WTC11 (cell line): Measurements from ENCODE around the gene C19orf67. TPM values are rescaled to one million over a fixed set of nuclear protein-coding genes. Genes with fewer than 3 reads are reported as not detected.

Source experiments
- ATAC-seq: fragments of 200-7000 bp; cut with Tn5 transposase; 2 replicates; pipeline ENCODE4 v1.10.0; 2021; ENCODE audit warnings: mild to moderate bottlenecking, moderate library complexity
- CTCF ChIA-PET: fragments of 300-600 bp; sonication (Branson Sonifier 250); formaldehyde crosslinking; loops from one replicate; lab custom pipeline; 2021; ENCODE audit warnings: antibody characterized with exemption; lab: Charles Lee
- POLR2A ChIA-PET: fragments of 350-600 bp; sonication (Branson Sonifier 250); formaldehyde crosslinking; loops from one replicate; lab custom pipeline; 2021; ENCODE audit warnings: antibody characterized with exemption; lab: Charles Lee
- DNase-seq: peaks from one replicate; pipeline ENCODE4 v3.0.0; 2021; ENCODE audit warnings: low spot score
- H3K27ac Mint-ChIP-seq: 2 replicates; pipeline ENCODE4 v1.8.0; 2021; ENCODE audit warnings: mixed read lengths
- H3K27me3 Mint-ChIP-seq: 2 replicates; pipeline ENCODE4 v1.8.0; 2021; ENCODE audit warnings: low read depth, mild to moderate bottlenecking, moderate library complexity, mixed read lengths
- H3K36me3 Mint-ChIP-seq: 2 replicates; pipeline ENCODE4 v1.8.0; 2021; ENCODE audit warnings: mixed read lengths
- H3K4me1 Mint-ChIP-seq: 2 replicates; pipeline ENCODE4 v1.8.0; 2022; ENCODE audit warnings: mixed read lengths
- H3K4me3 Mint-ChIP-seq: 2 replicates; pipeline ENCODE4 v1.8.0; 2021; ENCODE audit warnings: mild to moderate bottlenecking, moderate library complexity, mixed read lengths
- H3K9me3 Mint-ChIP-seq: 2 replicates; pipeline ENCODE4 v1.8.0; 2021; ENCODE audit warnings: mixed read lengths
- AR ChIP-seq: fragments of 250-450 bp; sonication (Bioruptor Pico); IDR thresholded peaks from 2 replicates; pipeline ENCODE4 v1.9.0; 2021; ENCODE audit warnings: mild to moderate bottlenecking
- ATF1 ChIP-seq: sonication (generic); formaldehyde crosslinking; IDR thresholded peaks from 2 replicates; pipeline ENCODE4 v1.8.1; 2023; ENCODE audit warnings: mild to moderate bottlenecking, moderate library complexity, missing genetic modification reagents
- ATF2 ChIP-seq: sonication (generic); formaldehyde crosslinking; IDR thresholded peaks from 2 replicates; pipeline ENCODE4 v1.8.1; 2022; ENCODE audit warnings: low read depth, missing genetic modification reagents, borderline replicate concordance
- CDX4 ChIP-seq: fragments of 250-450 bp; sonication (Bioruptor Pico); IDR thresholded peaks from 2 replicates; pipeline ENCODE4 v1.9.0; 2021; ENCODE audit warnings: moderate library complexity, mild to moderate bottlenecking, inconsistent platforms, borderline replicate concordance
- EMX1 ChIP-seq: fragments of 250-450 bp; sonication (Bioruptor Pico); IDR thresholded peaks from 2 replicates; pipeline ENCODE4 v1.8.0; 2021; ENCODE audit warnings: mild to moderate bottlenecking
- HMGA2 ChIP-seq: fragments of 250-450 bp; sonication (Bioruptor Pico); IDR thresholded peaks from 2 replicates; pipeline ENCODE4 v1.4.0; 2021; ENCODE audit warnings: mild to moderate bottlenecking, moderate library complexity
- JAZF1 ChIP-seq: fragments of 250-450 bp; sonication (Bioruptor Pico); IDR thresholded peaks from 2 replicates; pipeline ENCODE4 v1.9.0; 2021; ENCODE audit warnings: moderate library complexity, mild to moderate bottlenecking, inconsistent platforms
- MLX ChIP-seq: sonication (generic); formaldehyde crosslinking; IDR thresholded peaks from 2 replicates; pipeline ENCODE4 v1.8.1; 2023; ENCODE audit warnings: mild to moderate bottlenecking, missing genetic modification reagents, moderate library complexity
- MXD4 ChIP-seq: fragments of 250-450 bp; sonication (Bioruptor Pico); IDR thresholded peaks from 2 replicates; pipeline ENCODE4 v1.8.0; 2021; ENCODE audit warnings: mild to moderate bottlenecking, moderate library complexity, borderline replicate concordance
- MYBL2 ChIP-seq: sonication (generic); formaldehyde crosslinking; IDR thresholded peaks from 2 replicates; pipeline ENCODE4 v1.8.1; 2023; ENCODE audit warnings: mild to moderate bottlenecking, moderate library complexity, missing genetic modification reagents
- NR3C1 ChIP-seq: sonication (generic); formaldehyde crosslinking; conservative IDR thresholded peaks from 2 replicates; pipeline ENCODE4 v1.8.1; 2023; ENCODE audit warnings: low read depth, mild to moderate bottlenecking, missing genetic modification reagents
- OVOL2 ChIP-seq: fragments of 250-450 bp; sonication (Bioruptor Pico); IDR thresholded peaks from 2 replicates; pipeline ENCODE4 v1.9.0; 2021; ENCODE audit warnings: mild to moderate bottlenecking, borderline replicate concordance
- SMAD3 ChIP-seq: sonication (generic); formaldehyde crosslinking; IDR thresholded peaks from 2 replicates; pipeline ENCODE4 v1.8.0; 2022; ENCODE audit warnings: missing genetic modification reagents, mild to moderate bottlenecking, borderline replicate concordance
- TCF7 ChIP-seq: sonication (generic); formaldehyde crosslinking; IDR thresholded peaks from 2 replicates; pipeline ENCODE4 v1.8.0; 2022; ENCODE audit warnings: mild to moderate bottlenecking, low read depth, missing genetic modification reagents, moderate library complexity
- ZMAT4 ChIP-seq: fragments of 250-450 bp; sonication (Bioruptor Pico); IDR thresholded peaks from 2 replicates; pipeline ENCODE4 v1.9.0; 2021; ENCODE audit warnings: mild to moderate bottlenecking
- ZNF121 ChIP-seq: sonication (generic); formaldehyde crosslinking; IDR thresholded peaks from 2 replicates; pipeline ENCODE4 v1.8.0; 2023; ENCODE audit warnings: missing genetic modification reagents
- ZNF219 ChIP-seq: sonication (generic); formaldehyde crosslinking; IDR thresholded peaks from 2 replicates; pipeline ENCODE4 v1.8.0; 2023; ENCODE audit warnings: missing genetic modification reagents, mild to moderate bottlenecking, borderline replicate concordance
- ZNF263 ChIP-seq: sonication (generic); formaldehyde crosslinking; IDR thresholded peaks from 2 replicates; pipeline ENCODE4 v1.8.1; 2022; ENCODE audit warnings: low read depth, mild to moderate bottlenecking, moderate library complexity, missing genetic modification reagents
- ZNF416 ChIP-seq: fragments of 250-450 bp; sonication (Bioruptor Pico); IDR thresholded peaks from 2 replicates; pipeline ENCODE4 v1.9.0; 2021; ENCODE audit warnings: mild to moderate bottlenecking, inconsistent platforms
- total RNA-seq: library from RNA; stranded (reverse); gene quantifications from 3 replicates; pipeline ENCODE4 v1.2.3, GENCODE V29; 2021
- TF ChIP-seq, protein P1 (sequence below): sonication (generic); formaldehyde crosslinking; IDR thresholded peaks from 2 replicates; pipeline ENCODE4 v1.8.1; 2022; ENCODE audit warnings: mild to moderate bottlenecking, missing genetic modification reagents, moderate library complexity, borderline replicate concordance
- TF ChIP-seq, protein P2 (sequence below): sonication (generic); formaldehyde crosslinking; IDR thresholded peaks from 2 replicates; pipeline ENCODE4 v1.8.0; 2022; ENCODE audit warnings: mild to moderate bottlenecking, missing genetic modification reagents

C19orf67 gene
- total RNA-seq, 1 experiment from 2014 or later: 0.35 TPM

DNA sequence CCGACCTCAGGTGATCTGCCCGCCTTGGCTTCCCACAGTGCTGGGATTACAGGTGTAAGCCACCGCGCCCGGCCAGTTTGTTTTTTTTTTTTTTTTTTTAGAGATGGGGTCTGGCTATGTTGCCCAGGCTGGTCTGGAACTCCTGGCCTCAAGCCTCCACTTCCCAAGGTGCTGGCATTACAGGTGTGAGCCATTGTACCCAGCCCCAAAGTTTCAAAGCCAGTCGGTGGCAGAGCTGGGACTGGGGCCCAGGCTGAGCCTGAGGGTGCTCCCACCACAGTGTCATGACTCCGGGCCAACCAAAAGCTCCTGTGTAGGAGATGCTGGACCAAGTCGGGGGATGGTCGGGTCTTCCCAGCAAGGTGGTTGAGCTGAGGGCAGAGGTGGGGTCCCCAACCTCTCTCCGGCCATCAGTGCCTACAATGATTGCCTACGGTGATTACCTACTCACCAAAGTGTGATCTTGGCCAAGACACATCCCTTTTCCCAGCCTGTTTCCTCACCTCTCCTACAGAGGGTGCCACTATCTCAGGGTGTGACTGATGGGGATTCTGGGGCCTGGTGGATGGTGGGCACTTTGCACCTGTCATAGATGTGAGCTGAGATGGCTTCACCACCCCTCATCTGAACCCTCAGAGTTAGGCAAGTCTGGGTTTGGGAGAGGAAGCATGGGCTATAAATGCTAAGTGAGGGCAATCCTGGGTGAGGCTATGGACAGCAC lies 10.8 kb upstream of the C19orf67 start:
- H3K27me3 Mint-ChIP-seq: peaks cover 22% of the 10 kb centered on the region
- CTCF ChIA-PET: interaction anchor here (0.6 to 2.2 kb wide), 9 partner anchors 11 to 391 kb away, joined by 3 to 19 read pairs (median 5); partner anchors contain the start of genes ASF1B and PRKACA
- peak; percentile 66 for ATAC-seq
- no peak for DNase-seq
- POLR2A ChIA-PET: no interaction called here
- peaks cover 8% of the 10 kb centered on the region for H3K4me1 Mint-ChIP-seq
- peak overlapping the region; percentile 9; the same call in 1 of the 2 replicates for H3K27ac Mint-ChIP-seq
- H3K9me3 Mint-ChIP-seq: peaks cover 13% of the 10 kb centered on the region
- TF ChIP-seq, protein P1, sequence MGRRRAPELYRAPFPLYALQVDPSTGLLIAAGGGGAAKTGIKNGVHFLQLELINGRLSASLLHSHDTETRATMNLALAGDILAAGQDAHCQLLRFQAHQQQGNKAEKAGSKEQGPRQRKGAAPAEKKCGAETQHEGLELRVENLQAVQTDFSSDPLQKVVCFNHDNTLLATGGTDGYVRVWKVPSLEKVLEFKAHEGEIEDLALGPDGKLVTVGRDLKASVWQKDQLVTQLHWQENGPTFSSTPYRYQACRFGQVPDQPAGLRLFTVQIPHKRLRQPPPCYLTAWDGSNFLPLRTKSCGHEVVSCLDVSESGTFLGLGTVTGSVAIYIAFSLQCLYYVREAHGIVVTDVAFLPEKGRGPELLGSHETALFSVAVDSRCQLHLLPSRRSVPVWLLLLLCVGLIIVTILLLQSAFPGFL (CRISPR knock-in tag): no peak
- peak; percentile 78 for TF ChIP-seq ZNF121 (CRISPR knock-in tag)
- H3K36me3 Mint-ChIP-seq: peaks cover 12% of the 10 kb centered on the region
- H3K4me3 Mint-ChIP-seq: no peak overlapping the region

DNA sequence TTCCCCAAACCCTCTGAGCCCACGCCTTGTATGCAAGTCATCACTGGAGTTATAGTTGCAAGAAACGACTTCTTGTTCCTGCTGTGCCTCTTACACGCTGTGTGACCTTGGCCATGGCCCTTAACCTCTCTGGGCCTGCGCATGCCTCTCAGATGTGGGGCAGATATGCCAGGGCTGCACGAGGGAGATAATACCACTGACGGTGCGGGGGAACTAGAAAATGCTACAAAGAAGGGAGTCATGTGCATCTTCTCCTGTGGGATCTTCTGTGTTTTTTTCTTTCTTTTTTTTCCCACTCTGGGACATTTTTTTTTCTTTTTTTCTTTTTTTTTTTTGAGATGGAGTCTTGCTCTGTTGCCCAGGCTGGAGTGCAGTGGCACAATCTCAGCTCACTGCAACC lies 9.3 kb upstream of the C19orf67 start:
- H3K9me3 Mint-ChIP-seq: peaks cover 13% of the 10 kb centered on the region
- H3K27ac Mint-ChIP-seq: 0 out of 2 replicates have a peak overlapping the region, but pooled peaks have one; percentile 45
- POLR2A ChIA-PET: no interaction called here
- peaks cover 9% of the 10 kb centered on the region for H3K4me1 Mint-ChIP-seq
- no peak overlapping the region for H3K4me3 Mint-ChIP-seq
- TF ChIP-seq ZMAT4 (CRISPR knock-in tag) (no peak), OVOL2 (CRISPR knock-in tag) (no peak), NR3C1 (no peak), MXD4 (no peak), ZNF416 (no peak), TCF7 (CRISPR knock-in tag) (no peak), CDX4 (CRISPR knock-in tag) (no peak), ATF1 (CRISPR knock-in tag) (no peak), HMGA2 (CRISPR knock-in tag) (no peak), ZNF263 (no peak), EMX1 (CRISPR knock-in tag) (no peak), MLX (CRISPR knock-in tag) (no peak), SMAD3 (CRISPR knock-in tag) (no peak), ATF2 (CRISPR knock-in tag) (no peak), AR (CRISPR knock-in tag) (no peak), MYBL2 (CRISPR knock-in tag) (no peak), JAZF1 (no peak), ZNF219 (no peak)
- TF ChIP-seq, protein P2, sequence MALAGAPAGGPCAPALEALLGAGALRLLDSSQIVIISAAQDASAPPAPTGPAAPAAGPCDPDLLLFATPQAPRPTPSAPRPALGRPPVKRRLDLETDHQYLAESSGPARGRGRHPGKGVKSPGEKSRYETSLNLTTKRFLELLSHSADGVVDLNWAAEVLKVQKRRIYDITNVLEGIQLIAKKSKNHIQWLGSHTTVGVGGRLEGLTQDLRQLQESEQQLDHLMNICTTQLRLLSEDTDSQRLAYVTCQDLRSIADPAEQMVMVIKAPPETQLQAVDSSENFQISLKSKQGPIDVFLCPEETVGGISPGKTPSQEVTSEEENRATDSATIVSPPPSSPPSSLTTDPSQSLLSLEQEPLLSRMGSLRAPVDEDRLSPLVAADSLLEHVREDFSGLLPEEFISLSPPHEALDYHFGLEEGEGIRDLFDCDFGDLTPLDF (CRISPR knock-in tag): no peak
- no peak for ATAC-seq
- no peak for DNase-seq
- CTCF ChIA-PET: interaction anchor here (1.7 to 2.2 kb wide), 2 partner anchors 20 to 42 kb away, joined by 6 to 19 read pairs; partner anchors contain the start of gene ASF1B
- H3K36me3 Mint-ChIP-seq: peaks cover 12% of the 10 kb centered on the region
- peaks cover 22% of the 10 kb centered on the region for H3K27me3 Mint-ChIP-seq
